Mammary epithelial cell (primary cell): ENCODE measurements around the gene RTN4RL1.

Source experiments
- EZH2 ChIP-seq: IDR thresholded peaks from 2 replicates; pipeline ENCODE4 v1.6.1; 2012; ENCODE audit warnings: low read length, inconsistent platforms, borderline replicate concordance
- TF ChIP-seq, protein P1 (sequence below), 2 donors: IDR thresholded peaks in 1 of 2; conservative IDR thresholded peaks in 1 of 2; 2 replicates each; pipeline ENCODE4 v1.5.1; 2011 to 2012; ENCODE audit warnings: inconsistent platforms in 2 of 2, low read length in 2 of 2, mild to moderate bottlenecking in 2 of 2, control low read depth in 1 of 2, low read depth in 1 of 2; ENCODE audit not compliant: insufficient read depth in 1 of 2; ENCODE audit errors: extremely low read depth in 1 of 2

DNA sequence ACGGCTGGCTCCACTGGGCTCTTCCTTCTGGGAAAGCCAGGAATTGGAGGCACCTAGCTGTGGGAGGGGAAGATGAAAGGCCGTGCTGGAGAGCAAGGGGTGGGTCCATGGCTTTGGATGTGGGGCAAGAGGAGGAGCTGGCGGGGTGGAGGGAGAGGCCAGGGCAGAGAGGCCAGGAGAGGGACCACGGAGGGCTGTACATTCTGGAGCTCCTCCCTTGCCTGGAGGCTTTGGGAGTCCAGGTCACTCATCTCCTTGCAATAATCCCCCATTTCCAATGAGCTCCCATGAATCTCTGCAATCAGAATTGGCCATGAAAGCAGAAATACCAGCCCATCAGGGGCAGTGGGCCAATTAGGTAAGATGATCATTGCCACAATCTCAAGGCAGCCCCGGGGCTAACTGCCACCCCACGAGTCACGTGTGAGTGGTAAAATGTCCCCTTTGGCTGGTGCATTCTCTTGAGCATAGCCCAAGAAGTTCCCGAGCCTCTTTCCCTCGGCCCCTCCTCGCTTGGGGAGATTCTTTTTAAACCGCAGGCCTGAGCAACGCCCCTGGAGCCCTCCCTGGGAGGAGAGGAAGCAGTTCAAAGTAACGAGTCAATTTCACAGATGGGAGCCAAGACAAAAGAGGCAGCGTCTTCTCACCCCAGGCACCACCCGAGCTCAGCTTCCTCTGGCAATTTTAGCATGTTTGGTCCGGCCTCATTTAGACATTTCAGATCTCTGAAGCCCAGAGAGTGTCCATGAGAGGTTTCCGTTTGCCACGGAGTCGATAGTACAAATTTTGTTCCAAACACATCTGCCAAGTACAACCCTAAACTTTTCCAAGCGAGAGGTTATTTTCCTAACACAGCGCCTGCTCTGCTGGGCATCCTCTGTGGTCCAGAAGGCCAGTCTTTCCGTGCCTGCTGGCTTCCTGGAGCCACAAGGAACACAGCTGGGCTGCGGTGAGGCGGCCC, 13.4 kb downstream of the RTN4RL1 start:
- TF ChIP-seq, protein P1, sequence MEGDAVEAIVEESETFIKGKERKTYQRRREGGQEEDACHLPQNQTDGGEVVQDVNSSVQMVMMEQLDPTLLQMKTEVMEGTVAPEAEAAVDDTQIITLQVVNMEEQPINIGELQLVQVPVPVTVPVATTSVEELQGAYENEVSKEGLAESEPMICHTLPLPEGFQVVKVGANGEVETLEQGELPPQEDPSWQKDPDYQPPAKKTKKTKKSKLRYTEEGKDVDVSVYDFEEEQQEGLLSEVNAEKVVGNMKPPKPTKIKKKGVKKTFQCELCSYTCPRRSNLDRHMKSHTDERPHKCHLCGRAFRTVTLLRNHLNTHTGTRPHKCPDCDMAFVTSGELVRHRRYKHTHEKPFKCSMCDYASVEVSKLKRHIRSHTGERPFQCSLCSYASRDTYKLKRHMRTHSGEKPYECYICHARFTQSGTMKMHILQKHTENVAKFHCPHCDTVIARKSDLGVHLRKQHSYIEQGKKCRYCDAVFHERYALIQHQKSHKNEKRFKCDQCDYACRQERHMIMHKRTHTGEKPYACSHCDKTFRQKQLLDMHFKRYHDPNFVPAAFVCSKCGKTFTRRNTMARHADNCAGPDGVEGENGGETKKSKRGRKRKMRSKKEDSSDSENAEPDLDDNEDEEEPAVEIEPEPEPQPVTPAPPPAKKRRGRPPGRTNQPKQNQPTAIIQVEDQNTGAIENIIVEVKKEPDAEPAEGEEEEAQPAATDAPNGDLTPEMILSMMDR (conservative IDR thresholded peaks at IDR 0.05 in 1 of 2, IDR thresholded peaks at IDR 0.05 in 1 of 2; ENCODE audit: extremely low read depth in 1 of 2, insufficient read depth in 1 of 2, low read depth in 1 of 2, low read length in 2 of 2): no peak
- no peak for TF ChIP-seq EZH2
